ENCODE data around the gene GRM2. TPM values are rescaled to one million over a fixed set of nuclear protein-coding genes. Genes with fewer than 3 reads are reported as not detected.

The GRM2 gene
- total RNA-seq, 1 donor from 2014 or later, result 0.86 TPM

Other genes with a start within 250 kb of the GRM2 start
- 48.4 and 49.3 TPM in 2 replicates for gene DCAF1, start 207.1 kb upstream of the GRM2 start, total RNA-seq
- 43.0 and 44.0 TPM in 2 replicates for gene RAD54L2, start 168.3 kb upstream of the GRM2 start, total RNA-seq
- 45.6 and 47.0 TPM in 2 replicates for gene TEX264, start 35.8 kb upstream of the GRM2 start, total RNA-seq
- not detected in 2 replicates for gene IQCF6, start 72.2 kb downstream of the GRM2 start, total RNA-seq
- not detected in 2 replicates for gene IQCF2, start 154.5 kb downstream of the GRM2 start, total RNA-seq
- gene IQCF5, start 168.5 kb downstream of the GRM2 start, total RNA-seq, result not detected in 2 replicates
- gene IQCF1, start 196.3 kb downstream of the GRM2 start, total RNA-seq, result not detected in 2 replicates
- gene RRP9, start 234.8 kb downstream of the GRM2 start, total RNA-seq, result 92.3 and 95.5 TPM in 2 replicates
- gene PARP3, start 235.3 kb downstream of the GRM2 start, total RNA-seq, result 17.0 and 17.5 TPM in 2 replicates
- not detected in 2 replicates for gene GPR62, start 248.3 kb downstream of the GRM2 start, total RNA-seq

All from activated CD4-positive, alpha-beta T cell treated with anti-CD3 and anti-CD28 coated beads, Interleukin-2, amount 10 ng/mL, durations not matched to agents 24 days and 14 days (primary cell).